Measurements from ENCODE around the gene KCNF1.

KCNF1 gene

GRCh38 chr2:10883066-10883465 is 28.7 kb upstream of the KCNF1 start:
- Histone ChIP-seq H3K27ac (ENCODE audit: low read depth, low read length) (no peak overlapping the region), H3K4me3 (ENCODE audit: low read depth in 1 of 2, low read length in 2 of 2) (no peak overlapping the region), H3K36me3 (ENCODE audit: insufficient read depth, low read length) (no peaks in the 10 kb centered on the region), H3K9me3 (ENCODE audit: low read length) (no peaks in the 10 kb centered on the region), H3K27me3 (ENCODE audit: control insufficient read depth in 1 of 2, insufficient read depth in 2 of 2, low read length in 2 of 2) (no peaks in the 10 kb centered on the region), H3K9ac (ENCODE audit: low read length) (no peak overlapping the region), H3K4me1 (ENCODE audit: insufficient read depth, low read length) (no peaks in the 10 kb centered on the region)

- H3K4me3 ChIP-seq (ENCODE audit: low read depth in 1 of 2, low read length in 2 of 2): no peak overlapping the region
- H3K9ac ChIP-seq (ENCODE audit: low read length): no peak overlapping the region
- no peaks in the 10 kb centered on the region for H3K27me3 ChIP-seq (ENCODE audit: control insufficient read depth in 1 of 2, insufficient read depth in 2 of 2, low read length in 2 of 2)
- no peaks in the 10 kb centered on the region for H3K36me3 ChIP-seq (ENCODE audit: insufficient read depth, low read length)
- H3K4me1 ChIP-seq (ENCODE audit: insufficient read depth, low read length): no peaks in the 10 kb centered on the region
- H3K9me3 ChIP-seq (ENCODE audit: low read length): no peaks in the 10 kb centered on the region
- no peak overlapping the region for H3K27ac ChIP-seq (ENCODE audit: low read depth, low read length)
Observed at GRCh38 chr2:10883801-10884478, 27.8 kb upstream of the KCNF1 start.

DNA sequence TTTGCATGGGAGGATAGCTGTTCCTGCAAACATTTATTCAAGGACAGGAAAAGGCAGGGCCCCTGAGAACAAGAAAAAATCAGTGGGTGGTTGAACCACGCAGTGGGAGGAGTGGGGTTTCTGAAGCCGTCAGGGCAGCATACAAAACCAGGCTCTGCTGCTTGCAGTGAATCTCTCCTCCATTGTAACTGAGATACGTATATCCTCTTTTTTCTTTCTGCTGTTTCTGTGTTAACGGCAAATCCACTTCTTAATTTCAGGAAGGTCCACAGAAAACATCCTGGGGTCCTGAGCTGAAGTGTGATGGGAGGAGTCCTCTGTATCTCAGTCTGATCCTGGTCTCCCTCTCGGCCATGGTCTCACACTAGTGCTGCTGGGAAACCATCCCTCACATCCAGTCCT is 27.2 kb upstream of the KCNF1 start:
- H3K9ac ChIP-seq (ENCODE audit: low read length): no peak overlapping the region

DNA sequence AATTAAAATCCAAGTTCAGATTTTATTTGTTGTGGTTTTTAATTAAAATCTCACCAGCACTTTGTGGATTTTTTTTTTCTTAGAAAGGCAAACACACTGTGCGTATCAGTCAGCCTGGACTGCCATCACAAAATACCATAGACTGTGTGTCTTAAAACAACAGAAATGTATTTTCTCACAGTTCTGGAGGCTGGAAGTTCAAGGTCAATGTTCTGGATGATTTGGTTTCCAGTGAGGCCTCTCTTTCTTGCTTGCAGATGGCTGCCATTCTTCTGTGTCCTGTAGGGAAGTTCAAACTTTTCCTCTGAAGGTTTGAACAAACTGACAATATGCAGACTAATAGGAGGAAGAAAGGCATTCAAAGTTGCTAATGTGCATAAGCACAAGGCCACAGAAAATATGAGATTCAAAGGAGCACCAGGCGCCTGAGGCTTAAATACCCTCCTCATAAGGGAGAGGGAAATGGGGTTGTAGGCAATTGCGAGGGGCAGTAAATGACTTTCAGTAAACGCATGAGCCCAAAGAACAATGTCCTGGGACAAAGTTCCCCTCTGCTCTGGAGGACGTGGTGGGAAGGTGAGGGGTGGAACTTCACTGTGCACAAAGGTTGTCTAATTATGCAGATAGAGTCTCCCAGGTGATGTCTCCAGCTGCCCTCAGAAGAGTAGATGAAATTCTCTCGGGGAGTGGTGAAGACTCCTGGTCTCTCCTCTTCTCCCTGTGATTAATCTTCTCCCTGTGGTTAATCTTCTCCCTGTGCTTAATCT is 26.5 kb upstream of the KCNF1 start:
- no peaks in the 10 kb centered on the region for H3K9me3 ChIP-seq (ENCODE audit: low read length)
- H3K36me3 ChIP-seq (ENCODE audit: insufficient read depth, low read length): no peaks in the 10 kb centered on the region
- H3K27ac ChIP-seq (ENCODE audit: low read depth, low read length): no peak overlapping the region
- H3K9ac ChIP-seq (ENCODE audit: low read length): no peak overlapping the region
- no peaks in the 10 kb centered on the region for H3K4me1 ChIP-seq (ENCODE audit: insufficient read depth, low read length)
- H3K4me3 ChIP-seq (ENCODE audit: low read depth in 1 of 2, low read length in 2 of 2): no peak overlapping the region
- H3K27me3 ChIP-seq (ENCODE audit: control insufficient read depth in 1 of 2, insufficient read depth in 2 of 2, low read length in 2 of 2): no peaks in the 10 kb centered on the region

More for the DNA sequence above, 27.2 kb upstream of the KCNF1 start:
- Histone ChIP-seq H3K4me1 (ENCODE audit: insufficient read depth, low read length) (no peaks in the 10 kb centered on the region), H3K4me3 (ENCODE audit: low read depth in 1 of 2, low read length in 2 of 2) (no peak overlapping the region), H3K36me3 (ENCODE audit: insufficient read depth, low read length) (no peaks in the 10 kb centered on the region), H3K27ac (ENCODE audit: low read depth, low read length) (no peak overlapping the region), H3K27me3 (ENCODE audit: control insufficient read depth in 1 of 2, insufficient read depth in 2 of 2, low read length in 2 of 2) (no peaks in the 10 kb centered on the region), H3K9me3 (ENCODE audit: low read length) (no peaks in the 10 kb centered on the region)

DNA sequence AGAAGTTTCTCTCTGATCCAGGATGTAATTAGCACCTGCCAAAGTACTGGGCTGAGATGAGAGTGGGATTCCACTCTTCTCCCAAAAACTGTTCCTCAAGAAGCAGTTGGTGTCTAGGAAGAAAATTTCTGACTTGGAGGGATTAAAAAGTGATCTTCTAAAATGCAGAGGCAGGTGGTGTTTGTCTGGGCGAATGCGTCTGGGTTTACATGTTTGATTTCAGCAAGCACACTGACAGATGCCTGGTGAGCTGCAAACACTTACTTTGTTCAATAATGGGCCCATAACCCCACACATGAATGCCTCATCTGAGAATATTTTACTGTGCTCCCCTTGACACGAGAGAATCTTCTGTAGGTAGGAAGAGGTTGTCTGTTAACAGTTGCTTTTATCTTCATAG is 24.3 kb upstream of the KCNF1 start:
- Histone ChIP-seq H3K9ac (ENCODE audit: low read length) (no peak overlapping the region), H3K4me1 (ENCODE audit: insufficient read depth, low read length) (no peaks in the 10 kb centered on the region), H3K4me3 (ENCODE audit: low read depth in 1 of 2, low read length in 2 of 2) (no peak overlapping the region), H3K27ac (ENCODE audit: low read depth, low read length) (no peak overlapping the region), H3K36me3 (ENCODE audit: insufficient read depth, low read length) (no peaks in the 10 kb centered on the region), H3K9me3 (ENCODE audit: low read length) (no peaks in the 10 kb centered on the region), H3K27me3 (ENCODE audit: control insufficient read depth in 1 of 2, insufficient read depth in 2 of 2, low read length in 2 of 2) (no peaks in the 10 kb centered on the region)

- no peaks in the 10 kb centered on the region for H3K9me3 ChIP-seq (ENCODE audit: low read length)
- no peaks in the 10 kb centered on the region for H3K4me1 ChIP-seq (ENCODE audit: insufficient read depth, low read length)
- H3K27me3 ChIP-seq (ENCODE audit: control insufficient read depth in 1 of 2, insufficient read depth in 2 of 2, low read length in 2 of 2): no peaks in the 10 kb centered on the region
- no peak overlapping the region for H3K9ac ChIP-seq (ENCODE audit: low read length)
- H3K27ac ChIP-seq (ENCODE audit: low read depth, low read length): no peak overlapping the region
- H3K4me3 ChIP-seq (ENCODE audit: low read depth in 1 of 2, low read length in 2 of 2): no peak overlapping the region
- no peaks in the 10 kb centered on the region for H3K36me3 ChIP-seq (ENCODE audit: insufficient read depth, low read length)
Observed at GRCh38 chr2:10889651-10890215, 22.0 kb upstream of the KCNF1 start.

DNA sequence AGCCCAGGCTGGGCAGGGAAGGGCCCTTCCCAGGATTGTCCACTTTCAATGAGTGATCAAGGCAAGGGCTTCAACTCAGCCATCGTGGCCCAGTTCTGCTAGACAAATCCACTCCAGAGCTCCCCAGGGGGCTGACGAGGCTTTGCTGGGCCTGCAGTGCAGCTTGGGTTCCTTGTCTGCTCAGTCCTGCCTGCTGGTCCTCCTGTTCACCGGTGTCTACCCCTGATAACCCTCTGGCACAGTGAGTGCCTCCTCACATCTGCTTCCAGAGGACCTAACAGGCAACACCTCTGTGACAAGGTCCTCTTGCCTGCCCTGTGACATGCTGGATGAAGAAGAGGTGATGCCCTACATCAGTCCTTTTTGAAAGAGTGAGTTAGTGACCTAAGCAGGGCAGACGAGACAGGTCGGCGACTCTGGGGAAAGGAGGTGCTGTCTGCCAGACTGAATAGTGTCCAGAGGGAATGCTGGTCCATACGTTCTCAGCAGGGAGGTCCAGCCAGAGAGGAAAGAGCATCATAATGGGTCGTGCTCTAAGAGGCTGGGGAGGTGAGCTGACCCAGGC is 20.9 kb upstream of the KCNF1 start:
- H3K4me3 ChIP-seq (ENCODE audit: low read depth in 1 of 2, low read length in 2 of 2): no peak overlapping the region
- no peaks in the 10 kb centered on the region for H3K27me3 ChIP-seq (ENCODE audit: control insufficient read depth in 1 of 2, insufficient read depth in 2 of 2, low read length in 2 of 2)
- H3K27ac ChIP-seq (ENCODE audit: low read depth, low read length): no peak overlapping the region
- no peaks in the 10 kb centered on the region for H3K4me1 ChIP-seq (ENCODE audit: insufficient read depth, low read length)
- H3K9me3 ChIP-seq (ENCODE audit: low read length): no peaks in the 10 kb centered on the region
- H3K9ac ChIP-seq (ENCODE audit: low read length): no peak overlapping the region
- no peaks in the 10 kb centered on the region for H3K36me3 ChIP-seq (ENCODE audit: insufficient read depth, low read length)

GRCh38 chr2:10891390-10891789 is 20.3 kb upstream of the KCNF1 start:
- no peak overlapping the region for H3K9ac ChIP-seq (ENCODE audit: low read length)
- no peaks in the 10 kb centered on the region for H3K9me3 ChIP-seq (ENCODE audit: low read length)
- no peaks in the 10 kb centered on the region for H3K36me3 ChIP-seq (ENCODE audit: insufficient read depth, low read length)
- no peaks in the 10 kb centered on the region for H3K4me1 ChIP-seq (ENCODE audit: insufficient read depth, low read length)
- no peak overlapping the region for H3K4me3 ChIP-seq (ENCODE audit: low read depth in 1 of 2, low read length in 2 of 2)
- H3K27ac ChIP-seq (ENCODE audit: low read depth, low read length): no peak overlapping the region
- no peaks in the 10 kb centered on the region for H3K27me3 ChIP-seq (ENCODE audit: control insufficient read depth in 1 of 2, insufficient read depth in 2 of 2, low read length in 2 of 2)

GRCh38 chr2:10891848-10892247 is 19.9 kb upstream of the KCNF1 start:
- H3K27me3 ChIP-seq (ENCODE audit: control insufficient read depth in 1 of 2, insufficient read depth in 2 of 2, low read length in 2 of 2): no peaks in the 10 kb centered on the region
- no peak overlapping the region for H3K9ac ChIP-seq (ENCODE audit: low read length)
- H3K4me3 ChIP-seq (ENCODE audit: low read depth in 1 of 2, low read length in 2 of 2): no peak overlapping the region
- no peak overlapping the region for H3K27ac ChIP-seq (ENCODE audit: low read depth, low read length)
- H3K4me1 ChIP-seq (ENCODE audit: insufficient read depth, low read length): no peaks in the 10 kb centered on the region
- H3K9me3 ChIP-seq (ENCODE audit: low read length): no peaks in the 10 kb centered on the region
- no peaks in the 10 kb centered on the region for H3K36me3 ChIP-seq (ENCODE audit: insufficient read depth, low read length)

GRCh38 chr2:10892316-10892715 is 19.4 kb upstream of the KCNF1 start:
- Histone ChIP-seq H3K4me3 (ENCODE audit: low read depth in 1 of 2, low read length in 2 of 2) (no peak overlapping the region), H3K4me1 (ENCODE audit: insufficient read depth, low read length) (no peaks in the 10 kb centered on the region), H3K36me3 (ENCODE audit: insufficient read depth, low read length) (no peaks in the 10 kb centered on the region), H3K27me3 (ENCODE audit: control insufficient read depth in 1 of 2, insufficient read depth in 2 of 2, low read length in 2 of 2) (no peaks in the 10 kb centered on the region), H3K27ac (ENCODE audit: low read depth, low read length) (no peak overlapping the region), H3K9ac (ENCODE audit: low read length) (no peak overlapping the region), H3K9me3 (ENCODE audit: low read length) (no peaks in the 10 kb centered on the region)

- H3K27ac ChIP-seq (ENCODE audit: low read depth, low read length): no peak overlapping the region
Observed at GRCh38 chr2:10892796-10893350, 18.9 kb upstream of the KCNF1 start.

More at GRCh38 chr2:10892796-10893350, 18.9 kb upstream of the KCNF1 start:
- Histone ChIP-seq H3K4me3 (ENCODE audit: low read depth in 1 of 2, low read length in 2 of 2) (no peak overlapping the region), H3K27me3 (ENCODE audit: control insufficient read depth in 1 of 2, insufficient read depth in 2 of 2, low read length in 2 of 2) (no peaks in the 10 kb centered on the region), H3K9me3 (ENCODE audit: low read length) (no peaks in the 10 kb centered on the region), H3K4me1 (ENCODE audit: insufficient read depth, low read length) (no peaks in the 10 kb centered on the region), H3K36me3 (ENCODE audit: insufficient read depth, low read length) (no peaks in the 10 kb centered on the region), H3K9ac (ENCODE audit: low read length) (no peak overlapping the region)
